ENCODE results near the gene MYO1C. TPM values are rescaled to one million over a fixed set of nuclear protein-coding genes. Genes with fewer than 3 reads are reported as not detected.
"Not testable (repeated sequence)": the region's sequence is repeated elsewhere in the genome, so short reads cannot be mapped to it uniquely, and the experiment has no call there.

MYO1C gene
- total RNA-seq, 1 donor from 2014 or later = 184 TPM

DNA sequence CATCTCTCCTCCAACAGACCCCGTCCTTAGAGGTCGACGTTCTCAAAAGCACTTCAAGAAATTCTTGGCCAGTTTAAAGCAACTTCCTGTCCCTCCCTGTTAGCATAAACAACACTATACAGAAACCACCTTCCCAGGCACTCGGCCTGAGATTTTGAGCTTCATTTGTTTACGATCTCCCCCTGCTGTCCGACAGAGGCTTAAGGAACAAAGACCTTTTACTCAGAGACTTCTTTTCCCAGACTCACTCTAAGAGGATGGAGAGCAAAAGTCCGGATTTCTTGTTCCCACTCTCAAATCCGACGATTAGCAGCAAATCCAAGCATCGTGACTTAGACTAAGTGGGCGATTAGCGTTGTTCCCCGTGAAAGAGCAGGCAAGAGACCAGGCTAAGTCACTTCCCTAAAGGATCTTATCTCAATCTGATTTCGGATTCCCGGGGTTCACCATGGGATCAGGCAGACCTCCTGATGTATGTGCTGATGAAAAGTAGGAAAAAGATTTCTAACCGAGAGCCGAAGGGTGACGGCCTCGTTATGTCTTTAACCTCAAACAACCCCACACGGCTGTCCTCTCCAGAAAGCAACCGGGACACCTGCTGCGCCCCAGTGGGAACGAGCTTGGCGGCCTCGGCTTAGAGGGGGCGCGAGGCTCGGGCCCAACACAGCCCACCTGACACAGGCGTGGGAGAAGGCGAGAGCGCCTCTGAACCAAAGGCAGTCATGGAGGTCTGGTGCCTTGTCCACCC is 23.3 kb upstream of the MYO1C start:
- H3K4me1 Mint-ChIP-seq (ENCODE audit: unreplicated experiment) = peaks cover 30% of the 10 kb centered on the region
- H3K27me3 Mint-ChIP-seq (ENCODE audit: unreplicated experiment) = no peaks in the 10 kb centered on the region
- H3K36me3 Mint-ChIP-seq (ENCODE audit: unreplicated experiment) = peaks cover 12% of the 10 kb centered on the region
- H3K27ac Mint-ChIP-seq (ENCODE audit: unreplicated experiment) = peak overlapping the region; percentile 95
- TF ChIP-seq, protein P1, sequence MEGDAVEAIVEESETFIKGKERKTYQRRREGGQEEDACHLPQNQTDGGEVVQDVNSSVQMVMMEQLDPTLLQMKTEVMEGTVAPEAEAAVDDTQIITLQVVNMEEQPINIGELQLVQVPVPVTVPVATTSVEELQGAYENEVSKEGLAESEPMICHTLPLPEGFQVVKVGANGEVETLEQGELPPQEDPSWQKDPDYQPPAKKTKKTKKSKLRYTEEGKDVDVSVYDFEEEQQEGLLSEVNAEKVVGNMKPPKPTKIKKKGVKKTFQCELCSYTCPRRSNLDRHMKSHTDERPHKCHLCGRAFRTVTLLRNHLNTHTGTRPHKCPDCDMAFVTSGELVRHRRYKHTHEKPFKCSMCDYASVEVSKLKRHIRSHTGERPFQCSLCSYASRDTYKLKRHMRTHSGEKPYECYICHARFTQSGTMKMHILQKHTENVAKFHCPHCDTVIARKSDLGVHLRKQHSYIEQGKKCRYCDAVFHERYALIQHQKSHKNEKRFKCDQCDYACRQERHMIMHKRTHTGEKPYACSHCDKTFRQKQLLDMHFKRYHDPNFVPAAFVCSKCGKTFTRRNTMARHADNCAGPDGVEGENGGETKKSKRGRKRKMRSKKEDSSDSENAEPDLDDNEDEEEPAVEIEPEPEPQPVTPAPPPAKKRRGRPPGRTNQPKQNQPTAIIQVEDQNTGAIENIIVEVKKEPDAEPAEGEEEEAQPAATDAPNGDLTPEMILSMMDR (IDR thresholded peaks at IDR 0.05) = peak; percentile 73
- peak overlapping the region; percentile 87 for H3K4me3 Mint-ChIP-seq (ENCODE audit: unreplicated experiment)
- no peaks in the 10 kb centered on the region for H3K9me3 Mint-ChIP-seq (ENCODE audit: unreplicated experiment)
- DNase-seq (ENCODE audit: extremely low spot score, unreplicated experiment) = no peak

DNA sequence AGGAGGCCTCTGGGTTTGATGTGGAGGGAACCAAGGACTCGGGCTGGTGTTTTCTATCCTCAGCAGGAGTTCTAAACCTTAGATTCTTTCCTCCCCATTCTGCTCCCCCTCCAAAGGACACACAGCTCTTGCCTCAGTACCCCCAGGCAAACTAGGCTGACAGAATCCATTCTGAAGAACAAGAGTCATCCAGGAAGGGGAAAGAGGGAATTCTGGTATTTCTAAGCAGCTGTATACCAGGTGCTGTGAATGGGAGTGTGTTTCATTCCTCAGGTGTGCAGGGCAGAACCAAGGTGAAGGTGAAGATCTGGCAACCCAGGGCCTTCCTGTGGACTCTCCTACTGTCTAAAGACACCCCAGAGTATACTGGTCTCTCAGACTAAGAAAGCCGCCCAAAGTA is 19.9 kb upstream of the MYO1C start:
- TF ChIP-seq, protein P1 (IDR thresholded peaks at IDR 0.05) = no peak
- peak overlapping the region; percentile 81 for H3K27ac Mint-ChIP-seq (ENCODE audit: unreplicated experiment)
- H3K36me3 Mint-ChIP-seq (ENCODE audit: unreplicated experiment) = peaks cover 16% of the 10 kb centered on the region
- H3K4me1 Mint-ChIP-seq (ENCODE audit: unreplicated experiment) = peaks cover 26% of the 10 kb centered on the region
- H3K4me3 Mint-ChIP-seq (ENCODE audit: unreplicated experiment) = no peak overlapping the region
- DNase-seq (ENCODE audit: extremely low spot score, unreplicated experiment) = no peak
- H3K9me3 Mint-ChIP-seq (ENCODE audit: unreplicated experiment) = no peaks in the 10 kb centered on the region
- H3K27me3 Mint-ChIP-seq (ENCODE audit: unreplicated experiment) = no peaks in the 10 kb centered on the region

DNA sequence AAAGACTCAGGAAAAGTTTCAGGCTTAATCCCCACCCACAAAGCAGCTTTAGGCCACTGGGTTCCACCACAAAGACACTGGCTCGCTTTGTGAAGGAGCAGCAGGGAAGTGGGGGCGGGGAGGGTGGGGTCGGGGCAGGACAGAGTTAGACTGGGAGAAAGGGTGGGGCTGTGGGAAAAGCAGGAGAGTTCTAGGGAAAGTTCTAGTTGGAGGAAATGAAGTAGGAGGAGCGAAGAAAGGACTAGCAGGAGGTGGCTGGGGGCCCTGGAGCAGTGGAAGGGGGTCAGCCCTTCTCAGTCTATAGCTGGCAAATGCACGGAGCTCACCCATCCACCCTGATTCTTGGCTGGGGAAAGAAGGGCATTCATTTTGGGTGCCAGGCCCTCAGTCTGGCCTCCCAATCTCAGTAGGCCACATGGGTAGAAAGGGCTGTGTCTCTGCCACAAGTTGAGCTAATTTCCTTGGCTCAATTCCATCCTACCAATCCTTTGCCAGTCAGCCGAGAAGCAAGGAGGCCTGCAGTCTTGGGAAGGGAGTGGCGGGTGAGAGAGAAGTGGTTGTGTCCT is 19.4 kb upstream of the MYO1C start:
- no peak for DNase-seq (ENCODE audit: extremely low spot score, unreplicated experiment)
- H3K4me3 Mint-ChIP-seq (ENCODE audit: unreplicated experiment) = no peak overlapping the region
- peak overlapping the region; percentile 81 for H3K27ac Mint-ChIP-seq (ENCODE audit: unreplicated experiment)
- H3K27me3 Mint-ChIP-seq (ENCODE audit: unreplicated experiment) = no peaks in the 10 kb centered on the region
- no peaks in the 10 kb centered on the region for H3K9me3 Mint-ChIP-seq (ENCODE audit: unreplicated experiment)
- H3K4me1 Mint-ChIP-seq (ENCODE audit: unreplicated experiment) = peaks cover 26% of the 10 kb centered on the region
- TF ChIP-seq, protein P1 (IDR thresholded peaks at IDR 0.05) = no peak
- peaks cover 19% of the 10 kb centered on the region for H3K36me3 Mint-ChIP-seq (ENCODE audit: unreplicated experiment)

DNA sequence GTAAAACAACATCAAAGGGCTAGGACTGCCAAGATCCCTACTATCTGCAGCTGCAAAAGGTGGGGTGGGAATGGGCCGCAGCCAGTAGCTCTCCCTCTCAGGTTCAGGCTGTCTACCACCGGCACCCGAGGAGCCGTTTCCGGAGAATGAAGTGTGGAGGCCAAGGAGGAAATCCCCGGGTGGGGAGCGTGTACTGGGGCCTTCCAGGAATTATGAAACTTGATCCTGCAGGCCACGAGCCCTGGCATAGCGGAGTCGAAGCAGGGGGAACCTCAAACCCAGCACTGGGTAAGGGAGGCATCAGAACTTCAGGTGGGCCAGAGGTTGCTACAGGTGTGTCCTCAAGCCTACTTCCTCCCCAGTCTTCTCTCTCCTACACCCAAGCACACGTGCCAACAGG is 18.8 kb upstream of the MYO1C start:
- Mint-ChIP-seq H3K9me3 (ENCODE audit: unreplicated experiment) (no peaks in the 10 kb centered on the region), H3K27ac (ENCODE audit: unreplicated experiment) (peak overlapping the region; percentile 81), H3K4me1 (ENCODE audit: unreplicated experiment) (peaks cover 26% of the 10 kb centered on the region), H3K36me3 (ENCODE audit: unreplicated experiment) (peaks cover 23% of the 10 kb centered on the region), H3K4me3 (ENCODE audit: unreplicated experiment) (no peak overlapping the region), H3K27me3 (ENCODE audit: unreplicated experiment) (no peaks in the 10 kb centered on the region)
- TF ChIP-seq, protein P1 (IDR thresholded peaks at IDR 0.05) = no peak
- no peak for DNase-seq (ENCODE audit: extremely low spot score, unreplicated experiment)

DNA sequence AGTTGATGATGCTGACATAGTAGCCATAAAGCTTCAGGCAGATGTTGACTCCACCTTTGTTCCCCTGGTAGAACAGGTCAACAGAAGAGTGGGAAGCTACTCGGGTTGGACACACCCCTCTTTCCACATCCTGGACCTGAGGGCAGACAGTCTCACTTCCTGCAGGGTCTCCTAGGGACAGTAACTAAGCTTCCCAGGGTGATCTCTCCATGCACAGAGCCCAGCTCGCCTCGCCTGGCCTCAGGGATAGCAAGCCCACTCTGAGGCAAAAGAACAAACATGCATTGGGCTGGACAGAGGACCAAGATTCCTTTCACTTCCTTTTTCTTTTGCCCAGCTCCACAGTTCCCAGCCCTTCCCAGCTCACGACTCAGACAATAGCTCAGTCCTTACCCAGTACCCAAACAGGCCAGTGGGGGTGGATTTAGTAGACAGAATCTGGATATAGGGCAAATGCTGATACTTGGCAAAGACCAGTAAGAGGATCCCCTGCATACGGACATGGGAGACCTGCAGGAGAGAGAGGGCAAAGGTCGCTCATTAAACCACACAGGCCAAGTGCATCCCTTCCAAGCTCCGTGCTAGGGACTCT is 16.9 kb upstream of the MYO1C start:
- H3K4me3 Mint-ChIP-seq (ENCODE audit: unreplicated experiment) = no peak overlapping the region
- H3K27ac Mint-ChIP-seq (ENCODE audit: unreplicated experiment) = no peak overlapping the region
- DNase-seq (ENCODE audit: extremely low spot score, unreplicated experiment) = no peak
- TF ChIP-seq, protein P1 (IDR thresholded peaks at IDR 0.05) = no peak
- H3K27me3 Mint-ChIP-seq (ENCODE audit: unreplicated experiment) = no peaks in the 10 kb centered on the region
- peaks cover 22% of the 10 kb centered on the region for H3K4me1 Mint-ChIP-seq (ENCODE audit: unreplicated experiment)
- H3K9me3 Mint-ChIP-seq (ENCODE audit: unreplicated experiment) = no peaks in the 10 kb centered on the region
- peaks cover 30% of the 10 kb centered on the region for H3K36me3 Mint-ChIP-seq (ENCODE audit: unreplicated experiment)

DNA sequence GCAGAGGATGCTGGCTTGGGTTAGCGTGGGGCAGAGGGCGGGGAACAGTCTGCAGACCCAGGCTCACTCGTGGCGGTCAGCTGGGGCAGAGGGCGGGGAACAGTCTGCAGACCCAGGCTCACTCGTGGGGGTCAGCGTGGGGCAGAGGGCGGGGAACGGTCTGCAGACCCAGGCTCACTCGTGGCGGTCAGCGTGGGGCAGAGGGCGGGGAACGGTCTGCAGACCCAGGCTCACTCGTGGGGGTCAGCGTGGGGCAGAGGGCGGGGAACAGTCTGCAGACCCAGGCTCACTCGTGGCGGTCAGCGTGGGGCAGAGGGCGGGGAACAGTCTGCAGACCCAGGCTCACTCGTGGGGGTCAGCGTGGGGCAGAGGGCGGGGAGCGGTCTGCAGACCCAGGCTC is 16.2 kb upstream of the MYO1C start:
- DNase-seq (ENCODE audit: extremely low spot score, unreplicated experiment); H3K27me3 Mint-ChIP-seq (ENCODE audit: unreplicated experiment); H3K27ac Mint-ChIP-seq (ENCODE audit: unreplicated experiment); H3K9me3 Mint-ChIP-seq (ENCODE audit: unreplicated experiment); H3K4me3 Mint-ChIP-seq (ENCODE audit: unreplicated experiment): not testable (repeated sequence)
- Mint-ChIP-seq H3K36me3 (ENCODE audit: unreplicated experiment) (peaks cover 29% of the 10 kb centered on the region), H3K4me1 (ENCODE audit: unreplicated experiment) (peaks cover 21% of the 10 kb centered on the region)
